GM21717 (cell line): ENCODE data around the gene KRT82.

Experiments
- ATAC-seq: cut with Tn5 transposase; IDR thresholded peaks from one replicate; pipeline ENCODE4 v1.9.1; 2021; ENCODE audit warnings: mild to moderate bottlenecking, moderate library complexity; ENCODE audit not compliant: unreplicated experiment

Gene KRT82

GRCh38 chr12:52436000-52436827, 30.1 kb upstream of the KRT82 start:
- ATAC-seq: no peak

- ATAC-seq: no peak
These were observed 29.5 kb upstream of the KRT82 start for GRCh38 chr12:52435659-52435999.

- ATAC-seq: no peak
These were observed 28.8 kb upstream of the KRT82 start for GRCh38 chr12:52434760-52435530.

GRCh38 chr12:52434081-52434733, 28.1 kb upstream of the KRT82 start, which contains the start of gene KRT75:
Gene KRT75, minus strand, starts transcription at chr12:52434371. Its CDS starts 67 bp downstream, at chr12:52434304.
- no peak for ATAC-seq

GRCh38 chr12:52433501-52434080, 27.5 kb upstream of the KRT82 start:
- no peak for ATAC-seq

GRCh38 chr12:52432559-52433207, 26.5 kb upstream of the KRT82 start:
- no peak for ATAC-seq

GRCh38 chr12:52428121-52428520, 22.0 kb upstream of the KRT82 start:
- ATAC-seq: no peak

GRCh38 chr12:52427083-52427482, 20.9 kb upstream of the KRT82 start:
- no peak for ATAC-seq

- no peak for ATAC-seq
These were observed 19.9 kb upstream of the KRT82 start for GRCh38 chr12:52426034-52426433.

GRCh38 chr12:52425466-52425865, 19.3 kb upstream of the KRT82 start:
- no peak for ATAC-seq

GRCh38 chr12:52423661-52424500, 17.7 kb upstream of the KRT82 start:
- ATAC-seq: no peak

- no peak for ATAC-seq
These were observed 16.9 kb upstream of the KRT82 start for GRCh38 chr12:52423035-52423434.

GRCh38 chr12:52419656-52420055, 13.5 kb upstream of the KRT82 start:
- ATAC-seq: no peak

GRCh38 chr12:52418576-52419110, 12.5 kb upstream of the KRT82 start:
- no peak for ATAC-seq

- ATAC-seq: no peak
These were observed 11.6 kb upstream of the KRT82 start for GRCh38 chr12:52417740-52418139.

GRCh38 chr12:52416795-52417194, 10.7 kb upstream of the KRT82 start:
- ATAC-seq: no peak

GRCh38 chr12:52415870-52416750, 10.0 kb upstream of the KRT82 start:
- no peak for ATAC-seq

GRCh38 chr12:52414936-52415335, 8.8 kb upstream of the KRT82 start:
- ATAC-seq: no peak
